OCI-LY7 (cell line): ENCODE measurements around the gene ITGA3. TPM values are rescaled to one million over a fixed set of nuclear protein-coding genes. Genes with fewer than 3 reads are reported as not detected.

Experiments
- BruUV-seq: library from RNA; stranded (reverse); fragments of 400-500 nt; replicated peaks from 2 replicates; lab custom pipeline; 2021; lab: Mats Ljungman, UMichigan
- CTCF ChIA-PET: fragments of 300-600 bp; sonication (Branson Sonifier 250); formaldehyde crosslinking; loops from one replicate; lab custom pipeline; 2022; ENCODE audit warnings: antibody characterized with exemption; ENCODE audit not compliant: unreplicated experiment; lab: Charles Lee
- POLR2A ChIA-PET: fragments of 300-600 bp; sonication (Branson Sonifier 250); formaldehyde crosslinking; loops from one replicate; lab custom pipeline; 2022; ENCODE audit warnings: antibody characterized with exemption; lab: Charles Lee
- DNase-seq: peaks from one replicate; pipeline ENCODE4 v3.0.0-alpha.2; 2015; ENCODE audit warnings: low spot score
- H2AFZ ChIP-seq: fragments of 200-600 bp; sonication (generic), shearing (Covaris generic); 2 replicates; pipeline ENCODE4 v1.6.1; 2014; ENCODE audit warnings: mild to moderate bottlenecking, antibody characterized with exemption, low read length, moderate library complexity
- H3K27ac ChIP-seq: fragments of 200-600 bp; sonication (generic); 2 replicates; pipeline ENCODE4 v1.5.1; 2014; ENCODE audit warnings: mixed run types, low read depth, mild to moderate bottlenecking, moderate library complexity, low read length, inconsistent platforms; ENCODE audit not compliant: poor library complexity, severe bottlenecking
- H3K36me3 ChIP-seq: fragments of 200-600 bp; sonication (generic); 2 replicates; pipeline ENCODE4 v1.6.1; 2014; ENCODE audit warnings: mild to moderate bottlenecking, antibody characterized with exemption, low read length, moderate library complexity, mixed read lengths; ENCODE audit not compliant: insufficient read depth
- H3K4me1 ChIP-seq: fragments of 200-600 bp; sonication (generic); 2 replicates; pipeline ENCODE4 v1.5.1; 2014; ENCODE audit warnings: mild to moderate bottlenecking, low read length; ENCODE audit not compliant: insufficient read depth, poor library complexity, severe bottlenecking
- H3K4me2 ChIP-seq: fragments of 200-600 bp; sonication (generic); 2 replicates; pipeline ENCODE4 v1.6.1; 2014; ENCODE audit warnings: mild to moderate bottlenecking, low read length
- H3K4me3 ChIP-seq: fragments of 200-600 bp; sonication (generic); 2 replicates; pipeline ENCODE4 v1.5.1; 2014; ENCODE audit warnings: mild to moderate bottlenecking, low read depth, low read length; ENCODE audit not compliant: poor library complexity, severe bottlenecking
- H3K79me2 ChIP-seq: fragments of 200-600 bp; sonication (generic); 2 replicates; pipeline ENCODE4 v1.6.1; 2016; ENCODE audit warnings: low read depth, mild to moderate bottlenecking, low read length, moderate library complexity, mixed read lengths; ENCODE audit not compliant: insufficient read depth
- H3K9me2 ChIP-seq: fragments of 200-600 bp; sonication (generic); 2 replicates; pipeline ENCODE4 v1.6.1; 2016; ENCODE audit warnings: mild to moderate bottlenecking, low read length, mixed read lengths; ENCODE audit not compliant: insufficient read depth
- H3K9me3 ChIP-seq: fragments of 200-600 bp; sonication (generic); 2 replicates; pipeline ENCODE4 v1.6.1; 2014; ENCODE audit warnings: mild to moderate bottlenecking, mixed run types, low read length, mixed read lengths
- H4K20me1 ChIP-seq: fragments of 200-600 bp; sonication (generic); 2 replicates; pipeline ENCODE4 v1.6.1; 2014; ENCODE audit warnings: mild to moderate bottlenecking, antibody characterized with exemption, low read length, moderate library complexity, mixed read lengths; ENCODE audit not compliant: insufficient read depth
- EZH2phosphoT487 ChIP-seq: fragments of 200-600 bp; sonication (generic); IDR thresholded peaks from 2 replicates; pipeline ENCODE4 v1.6.1; 2018; ENCODE audit warnings: low read depth, borderline replicate concordance, mild to moderate bottlenecking, mixed run types, antibody characterized with exemption, low read length, moderate library complexity, mixed read lengths
- intact Hi-C: fragments of 100-400 bp; cut with micrococcal nuclease; formaldehyde crosslinking; loops from one replicate; pipeline ENCODE4 v1.10.0; 2022; ENCODE audit not compliant: unreplicated experiment
- total RNA-seq, 2 experiments: library from RNA; depleted of rRNA in 1 of 2; stranded (reverse); fragments of >200 nt in 1 of 2; shearing (Covaris generic) in 1 of 2; gene quantifications; 2 replicates each; pipeline ENCODE4 v1.2.3, GENCODE V29; 2014 to 2022
- TF ChIP-seq, protein P1 (sequence below): fragments of 200-600 bp; sonication (generic); conservative IDR thresholded peaks from 2 replicates; pipeline ENCODE4 v1.5.1; 2014; ENCODE audit warnings: mild to moderate bottlenecking, antibody characterized with exemption, low read length, moderate library complexity, mixed read lengths

Gene ITGA3
- total RNA-seq, 2 experiments from 2014 or later = 15.2 to 30.7 TPM

DNA sequence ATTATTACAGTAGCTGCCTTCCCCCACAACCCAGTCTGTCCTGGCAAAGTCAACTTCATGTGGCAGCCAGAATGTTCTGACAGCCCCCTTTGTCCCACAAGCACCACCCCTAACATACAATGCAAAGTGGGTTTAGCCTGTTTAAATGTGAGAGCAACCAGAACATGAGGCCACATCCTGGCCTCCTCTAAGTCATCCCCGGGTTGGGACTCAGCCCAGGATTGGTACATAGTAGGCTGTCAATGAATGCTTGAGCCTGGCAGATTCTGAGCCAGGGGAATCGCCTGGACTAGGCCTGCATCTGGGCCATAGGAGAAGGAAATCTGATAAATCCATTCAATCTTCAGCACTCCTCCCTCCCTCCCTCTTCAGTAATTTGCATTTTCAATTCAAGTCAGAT lies 4.3 kb upstream of the ITGA3 start:
- Histone ChIP-seq H3K9me3 (no peaks in the 10 kb centered on the region), H3K4me3 (no peak overlapping the region), H3K4me1 (peaks cover 28% of the 10 kb centered on the region), H3K9me2 (no peaks in the 10 kb centered on the region), H3K79me2 (no peaks in the 10 kb centered on the region), H3K36me3 (no peaks in the 10 kb centered on the region), H2AFZ (0 out of 2 replicates have a peak overlapping the region, but pooled peaks have one; percentile 23), H4K20me1 (no peaks in the 10 kb centered on the region), H3K27ac (no peak overlapping the region), H3K4me2 (no peak overlapping the region)
- intact Hi-C loops = no loop called here
- BruUV-seq = no TSS peak
- ChIA-PET POLR2A (interaction anchor here (0.6 kb wide), 1 partner anchor 35 kb away, joined by 5 read pairs; no protein-coding TSS in a partner anchor), CTCF (no interaction called here)
- DNase-seq = no peak
- TF ChIP-seq EZH2phosphoT487 = no peak
- TF ChIP-seq, protein P1, sequence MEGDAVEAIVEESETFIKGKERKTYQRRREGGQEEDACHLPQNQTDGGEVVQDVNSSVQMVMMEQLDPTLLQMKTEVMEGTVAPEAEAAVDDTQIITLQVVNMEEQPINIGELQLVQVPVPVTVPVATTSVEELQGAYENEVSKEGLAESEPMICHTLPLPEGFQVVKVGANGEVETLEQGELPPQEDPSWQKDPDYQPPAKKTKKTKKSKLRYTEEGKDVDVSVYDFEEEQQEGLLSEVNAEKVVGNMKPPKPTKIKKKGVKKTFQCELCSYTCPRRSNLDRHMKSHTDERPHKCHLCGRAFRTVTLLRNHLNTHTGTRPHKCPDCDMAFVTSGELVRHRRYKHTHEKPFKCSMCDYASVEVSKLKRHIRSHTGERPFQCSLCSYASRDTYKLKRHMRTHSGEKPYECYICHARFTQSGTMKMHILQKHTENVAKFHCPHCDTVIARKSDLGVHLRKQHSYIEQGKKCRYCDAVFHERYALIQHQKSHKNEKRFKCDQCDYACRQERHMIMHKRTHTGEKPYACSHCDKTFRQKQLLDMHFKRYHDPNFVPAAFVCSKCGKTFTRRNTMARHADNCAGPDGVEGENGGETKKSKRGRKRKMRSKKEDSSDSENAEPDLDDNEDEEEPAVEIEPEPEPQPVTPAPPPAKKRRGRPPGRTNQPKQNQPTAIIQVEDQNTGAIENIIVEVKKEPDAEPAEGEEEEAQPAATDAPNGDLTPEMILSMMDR = no peak

DNA sequence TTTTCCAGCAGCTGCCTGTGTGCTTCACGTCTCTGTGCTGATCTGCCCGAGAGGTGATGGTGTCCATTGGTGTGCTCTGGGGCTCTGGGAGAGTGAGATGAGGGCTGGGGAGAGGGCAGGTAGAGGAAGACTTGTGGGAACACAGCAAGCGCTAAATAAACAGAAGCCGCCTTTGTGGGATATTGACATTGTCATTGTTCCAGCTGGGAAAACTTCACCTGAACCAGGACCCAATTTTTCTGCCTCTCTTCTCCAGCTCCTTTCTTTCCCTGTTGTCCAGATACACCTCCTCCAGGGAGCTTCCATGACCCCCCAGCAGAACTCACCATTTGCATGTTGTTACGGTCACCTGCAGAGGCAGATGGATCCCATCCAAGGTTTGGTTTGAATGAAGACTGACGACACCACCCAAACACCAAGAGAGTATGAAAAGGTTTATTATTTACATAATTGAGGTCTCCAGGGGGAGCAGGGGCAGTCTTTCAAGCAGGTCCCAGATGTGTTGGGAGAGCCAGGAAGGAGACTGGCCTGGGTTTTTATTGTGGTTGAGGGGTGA lies 3.6 kb upstream of the ITGA3 start:
- H3K9me3 ChIP-seq = no peaks in the 10 kb centered on the region
- DNase-seq = no peak
- no peaks in the 10 kb centered on the region for H3K36me3 ChIP-seq
- H2AFZ ChIP-seq = no peak overlapping the region
- no peaks in the 10 kb centered on the region for H4K20me1 ChIP-seq
- ChIA-PET CTCF (no interaction called here), POLR2A (interaction anchor here (0.6 kb wide), 1 partner anchor 35 kb away, joined by 5 read pairs; no protein-coding TSS in a partner anchor)
- no peaks in the 10 kb centered on the region for H3K9me2 ChIP-seq
- H3K4me2 ChIP-seq = no peak overlapping the region
- no peaks in the 10 kb centered on the region; the same call in 1 of the 2 replicates for H3K79me2 ChIP-seq
- intact Hi-C loops = no loop called here
- no peak overlapping the region for H3K4me3 ChIP-seq
- no TSS peak for BruUV-seq
- H3K27ac ChIP-seq = no peak overlapping the region
- TF ChIP-seq, protein P1 = no peak
- no peak for TF ChIP-seq EZH2phosphoT487
- H3K4me1 ChIP-seq = peaks cover 32% of the 10 kb centered on the region

DNA sequence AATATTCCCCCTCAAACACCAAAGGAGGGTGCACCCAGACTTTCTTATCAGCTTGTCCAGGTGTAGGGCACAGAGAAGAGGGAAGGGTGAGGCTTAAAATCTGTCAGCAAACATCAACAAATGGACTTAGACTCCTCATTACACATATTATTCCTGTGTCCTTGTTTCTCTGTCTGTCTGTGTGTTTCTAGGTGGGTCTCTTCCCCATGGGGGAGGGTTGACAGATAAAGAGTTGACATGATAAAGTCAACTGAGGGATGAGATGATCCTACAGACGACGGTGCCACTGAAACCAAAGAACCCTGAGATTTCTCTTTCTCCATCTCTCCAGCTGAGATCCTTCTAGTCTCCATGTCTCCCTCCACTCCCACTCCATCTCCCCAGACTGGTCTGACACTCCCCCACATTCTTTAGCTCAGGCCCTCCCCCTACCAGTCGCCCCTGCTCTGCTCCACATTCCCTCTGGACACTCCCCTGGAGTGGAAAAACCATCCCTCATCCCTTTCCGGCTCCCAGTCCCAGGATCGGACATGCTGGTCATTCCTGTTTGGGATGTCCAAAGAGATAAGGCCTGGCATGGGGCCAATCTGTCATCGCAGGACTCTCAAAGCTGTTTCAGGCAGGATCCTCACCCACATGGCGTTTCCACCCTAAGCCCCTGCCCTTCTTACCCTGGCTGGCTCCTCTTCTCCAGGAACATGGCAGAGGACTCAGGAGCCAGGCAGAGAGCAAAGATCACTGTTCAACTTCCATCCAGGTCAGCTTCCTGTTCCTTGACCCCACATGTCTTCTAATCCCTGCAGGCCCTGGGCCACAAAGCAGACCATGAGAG lies 2.9 kb upstream of the ITGA3 start:
- Histone ChIP-seq H3K9me3 (no peaks in the 10 kb centered on the region), H3K4me1 (peaks cover 39% of the 10 kb centered on the region), H3K79me2 (no peaks in the 10 kb centered on the region; the same call in 1 of the 2 replicates), H3K4me2 (no peak overlapping the region), H3K9me2 (no peaks in the 10 kb centered on the region), H3K4me3 (no peak overlapping the region), H4K20me1 (no peaks in the 10 kb centered on the region), H3K27ac (no peak overlapping the region), H3K36me3 (no peaks in the 10 kb centered on the region), H2AFZ (no peak overlapping the region)
- CTCF ChIA-PET = no interaction called here
- intact Hi-C loops = no loop called here
- TF ChIP-seq, protein P1 = no peak
- no peak for TF ChIP-seq EZH2phosphoT487
- no TSS peak for BruUV-seq
- POLR2A ChIA-PET = no interaction called here
- DNase-seq = no peak
